Endothelial cell of hepatic sinusoid (primary cell): ENCODE measurements around the gene SCMH1.

ENCODE experiments used
- in situ Hi-C: cut with HindIII; loops from 2 replicates; pipeline ENCODE4 v1.10.0; 2017; ENCODE audit warnings: low sequenced_read_pairs

Gene SCMH1

DNA sequence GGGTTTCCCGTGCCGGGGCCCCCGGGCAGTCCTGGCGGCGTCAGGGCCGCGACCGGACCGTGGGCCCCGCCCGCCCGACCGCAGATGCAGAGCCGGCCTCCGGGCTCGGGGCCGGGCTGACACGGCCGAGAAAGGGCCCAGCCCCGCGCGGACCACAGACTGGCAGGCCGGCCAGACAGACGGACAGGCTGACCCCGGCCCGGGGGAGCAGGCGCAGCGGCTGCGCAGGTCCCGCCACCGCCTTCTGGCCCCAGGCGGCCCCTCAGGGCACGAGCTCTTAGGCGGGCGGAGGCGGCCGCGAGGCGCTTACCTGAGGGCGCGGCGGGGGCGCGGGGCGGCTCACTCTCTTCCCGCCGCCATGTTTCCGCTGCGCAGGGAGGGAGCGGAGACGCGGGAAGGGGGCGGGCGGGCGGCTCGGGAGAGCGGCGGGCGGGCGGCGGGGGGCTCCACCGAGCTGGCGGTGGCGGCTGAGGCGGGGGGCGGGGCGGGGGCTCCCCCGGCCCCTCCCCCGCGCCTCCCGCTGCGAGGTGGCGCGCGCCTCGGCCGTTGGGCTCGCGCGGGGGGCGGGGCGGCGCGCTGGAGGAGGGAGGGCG, at the start of gene SCMH1:
Gene SCMH1, minus strand, starts transcription at position 558 of the 593 bp plus-strand sequence. CDS start 56,173 bp downstream, outside the sequence.
- in situ Hi-C loops: no loop called here

DNA sequence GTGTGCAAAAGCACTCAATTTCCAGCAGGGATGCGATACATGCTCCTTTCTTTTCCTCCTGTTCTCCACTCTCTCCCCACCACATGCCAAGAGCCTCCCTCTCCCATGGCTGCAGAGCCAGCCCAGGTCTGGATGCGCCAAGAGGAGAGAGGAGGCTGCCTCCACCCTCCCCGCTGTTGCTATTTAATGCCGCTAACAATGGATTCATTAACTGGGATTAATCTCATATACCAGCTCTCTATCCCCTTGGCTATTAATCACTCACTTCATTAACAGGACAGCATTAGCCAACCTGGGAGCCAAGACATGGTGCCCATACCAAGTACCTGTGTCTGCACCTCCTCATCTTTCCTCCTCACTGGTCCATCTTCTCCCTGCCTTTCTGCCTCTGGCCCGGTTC, 49.1 kb upstream of the SCMH1 start:
- in situ Hi-C loops: no loop called here

DNA sequence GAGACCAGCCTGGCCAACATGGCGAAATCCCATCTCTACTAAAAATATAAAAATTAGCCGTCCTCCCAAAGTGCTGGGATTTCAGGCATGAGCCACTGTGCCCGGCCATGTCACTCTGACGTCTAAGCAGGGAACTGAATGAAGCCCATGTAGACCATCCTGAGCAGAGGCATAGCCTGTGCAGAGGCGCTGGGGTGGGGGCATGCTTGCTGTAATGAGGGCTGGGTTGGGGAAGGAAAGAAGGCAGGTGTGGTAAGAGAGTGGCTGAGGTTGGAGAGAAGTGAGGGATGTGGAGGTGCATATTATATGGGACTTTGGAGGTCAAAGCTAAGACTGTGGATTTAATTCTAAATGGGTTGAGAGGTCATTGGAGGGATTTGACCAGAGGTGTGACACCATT, 47.1 kb upstream of the SCMH1 start:
- in situ Hi-C loops: no loop called here

DNA sequence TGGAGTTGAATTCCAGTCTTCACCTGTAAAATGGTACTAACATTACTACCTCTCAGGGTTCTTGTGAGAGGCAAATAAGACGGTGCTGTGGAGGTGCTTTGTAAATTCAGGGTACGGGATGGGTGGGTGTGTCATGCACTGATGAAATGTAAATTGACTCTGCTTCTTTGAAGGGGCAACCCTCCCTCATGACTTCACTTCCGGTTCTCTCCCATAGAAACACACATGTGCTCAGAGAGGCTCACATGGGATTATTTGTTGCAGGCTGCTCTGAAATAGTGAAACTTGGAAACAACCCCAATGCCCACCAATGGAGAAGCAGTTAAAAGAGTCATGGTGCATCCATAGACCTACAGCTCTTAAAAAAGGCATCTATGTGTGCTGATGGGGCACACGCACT, 44.9 kb upstream of the SCMH1 start:
- in situ Hi-C loops: no loop called here

DNA sequence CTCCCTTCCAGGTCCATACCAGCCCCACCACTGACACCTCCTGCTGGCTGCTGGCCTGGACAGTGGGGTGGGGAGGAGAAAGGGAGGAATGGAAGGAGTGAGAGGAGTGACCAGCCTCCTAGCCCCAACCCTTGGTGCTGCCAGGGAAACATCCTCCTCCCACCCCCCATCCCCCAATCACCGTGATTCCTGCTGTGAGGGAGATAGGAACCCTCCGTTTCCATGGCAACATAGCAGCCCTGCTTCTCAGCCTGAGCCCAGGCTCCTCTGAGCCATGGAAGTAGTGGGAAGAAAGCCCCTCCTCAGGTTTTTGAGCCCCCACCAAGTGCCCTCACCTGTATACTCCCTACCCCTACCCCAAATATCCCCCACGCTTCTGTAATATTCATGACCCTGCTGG, 44.4 kb upstream of the SCMH1 start:
- in situ Hi-C loops: no loop called here

DNA sequence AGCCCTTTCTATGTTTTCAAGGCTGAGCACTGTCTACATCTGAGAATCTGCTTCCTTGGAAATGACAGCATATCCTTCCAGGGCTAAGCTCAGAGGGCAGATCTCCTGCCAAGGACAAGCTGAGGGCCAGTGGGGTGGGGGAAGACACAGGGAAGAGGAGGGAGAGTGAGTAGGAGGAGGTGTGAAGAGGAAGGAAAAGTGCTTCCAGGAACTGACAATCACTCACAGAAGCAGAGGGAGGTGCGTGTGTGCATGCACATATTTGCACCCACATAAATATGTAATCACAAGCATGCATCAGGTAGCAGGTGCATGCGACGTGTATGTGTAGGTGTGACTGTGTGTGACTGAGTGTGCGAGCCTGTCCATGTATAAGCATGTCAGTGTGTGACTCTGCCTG, 43.7 kb upstream of the SCMH1 start:
- in situ Hi-C loops: no loop called here

DNA sequence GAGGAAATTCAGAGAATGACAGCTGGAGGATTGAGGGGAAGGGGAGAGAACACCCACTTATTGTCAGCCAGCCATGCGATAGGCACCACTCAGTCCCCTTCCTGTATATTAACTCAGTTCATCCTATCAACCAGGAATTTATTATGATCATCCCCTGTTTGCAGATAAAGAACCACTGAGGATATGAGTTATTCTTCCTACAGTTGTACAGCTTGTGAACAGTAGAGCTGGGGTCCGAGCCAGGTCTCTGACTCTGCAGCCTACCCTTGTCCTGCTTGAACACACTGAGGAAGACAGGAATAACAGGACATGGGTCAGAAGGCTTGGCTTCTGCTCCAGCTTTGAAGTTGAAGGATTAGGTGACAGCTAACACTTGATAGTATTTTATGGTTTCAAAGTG, 42.0 kb upstream of the SCMH1 start:
- in situ Hi-C loops: loop anchor here (5.0 kb wide), 1 partner anchor 133 kb away; no protein-coding TSS in a partner anchor

DNA sequence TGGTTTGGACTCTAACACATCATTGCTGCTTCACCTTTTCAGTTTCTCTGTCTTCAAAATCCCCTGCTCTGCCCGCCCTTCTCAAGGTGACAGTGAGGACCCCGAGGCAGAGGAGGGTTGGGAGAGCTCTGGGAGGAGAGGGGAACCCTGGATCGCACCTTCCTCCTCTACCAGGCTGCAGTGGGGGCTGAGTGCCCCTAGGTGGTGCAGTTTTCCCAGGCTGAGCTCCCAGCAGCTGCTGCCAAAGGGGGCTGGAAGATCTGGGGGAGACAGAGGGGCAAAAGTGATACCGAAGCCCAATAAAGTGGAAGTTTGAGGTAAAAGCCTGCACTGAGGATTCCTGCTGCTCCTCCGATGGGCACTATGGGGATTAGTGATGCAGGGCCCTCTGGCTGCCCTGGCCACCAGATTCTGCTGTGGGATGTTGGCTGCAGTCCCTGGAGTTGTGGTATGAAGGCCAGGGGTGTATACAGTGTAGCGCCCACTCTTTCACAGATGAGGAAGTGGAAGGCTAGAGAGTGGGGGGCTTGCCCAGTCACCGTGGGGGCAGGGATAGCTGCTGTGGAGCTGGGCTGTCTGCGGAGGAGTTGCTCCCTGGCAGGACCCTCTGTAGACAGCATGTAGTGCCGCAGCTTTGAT, 40.7 kb upstream of the SCMH1 start:
- in situ Hi-C loops: loop anchor here (5.0 kb wide), 1 partner anchor 135 kb away; no protein-coding TSS in a partner anchor

DNA sequence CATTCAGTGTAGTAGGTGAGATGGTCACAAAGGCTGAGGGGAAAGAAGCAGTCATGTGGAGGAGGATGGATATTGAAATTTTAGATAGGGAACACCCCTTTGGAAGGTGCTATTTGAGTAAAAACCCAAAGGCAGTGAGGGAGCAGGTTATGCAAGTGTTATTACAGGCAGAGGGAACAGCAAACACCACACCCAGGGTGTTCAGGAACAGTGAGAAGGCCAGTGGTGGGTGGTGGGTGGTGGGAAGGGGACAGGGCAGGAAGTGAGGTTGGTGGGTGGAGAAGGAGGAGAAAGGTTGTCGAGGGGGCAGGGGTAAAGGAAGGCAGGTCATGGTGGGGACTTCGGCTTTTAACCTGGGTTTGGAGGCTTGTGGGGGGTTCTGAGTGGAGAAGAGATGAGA, 39.2 kb upstream of the SCMH1 start:
- in situ Hi-C loops: loop anchor here (5.0 kb wide), 1 partner anchor 136 kb away; no protein-coding TSS in a partner anchor

DNA sequence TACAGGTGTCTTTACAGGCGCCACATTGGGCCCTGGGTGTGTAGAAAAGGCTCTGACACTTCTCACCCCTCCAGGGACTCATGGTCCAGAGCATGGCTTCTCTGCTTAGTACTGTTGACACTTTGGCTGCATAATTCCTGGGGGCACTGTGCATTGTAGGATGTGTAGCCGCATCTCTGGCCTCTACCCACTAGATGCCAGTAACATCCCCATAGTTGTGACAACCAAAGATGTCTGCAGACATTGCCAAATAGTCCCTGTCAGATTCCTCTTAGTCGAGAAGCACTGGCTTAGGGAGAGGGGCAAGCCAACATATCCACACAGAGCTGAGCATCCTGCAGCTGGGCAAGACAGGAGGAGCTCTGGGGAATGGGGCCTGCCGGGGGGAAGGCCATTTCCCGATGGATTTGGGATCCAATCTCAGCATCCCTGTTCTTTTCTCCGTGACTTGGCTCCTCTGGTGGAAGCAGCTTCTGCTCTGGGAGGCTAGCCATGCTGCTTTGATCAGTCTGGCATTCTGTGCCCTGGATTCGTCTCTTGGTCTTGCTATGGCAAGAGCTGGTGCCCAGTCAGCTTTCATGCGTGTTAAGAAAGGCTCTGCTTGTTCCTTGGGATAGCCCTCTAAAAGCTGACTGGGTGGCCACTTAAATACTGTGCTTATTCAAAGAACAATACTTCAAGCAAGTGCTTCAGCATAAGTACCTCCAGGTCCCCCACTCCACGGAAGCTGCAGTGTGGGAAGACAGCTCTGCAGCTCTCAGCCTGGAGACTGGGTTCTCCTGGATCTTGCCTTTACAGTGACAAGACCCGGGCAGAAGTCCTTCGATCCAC, 38.3 kb upstream of the SCMH1 start:
- in situ Hi-C loops: loop anchor here (5.0 kb wide), 1 partner anchor 137 kb away; no protein-coding TSS in a partner anchor

DNA sequence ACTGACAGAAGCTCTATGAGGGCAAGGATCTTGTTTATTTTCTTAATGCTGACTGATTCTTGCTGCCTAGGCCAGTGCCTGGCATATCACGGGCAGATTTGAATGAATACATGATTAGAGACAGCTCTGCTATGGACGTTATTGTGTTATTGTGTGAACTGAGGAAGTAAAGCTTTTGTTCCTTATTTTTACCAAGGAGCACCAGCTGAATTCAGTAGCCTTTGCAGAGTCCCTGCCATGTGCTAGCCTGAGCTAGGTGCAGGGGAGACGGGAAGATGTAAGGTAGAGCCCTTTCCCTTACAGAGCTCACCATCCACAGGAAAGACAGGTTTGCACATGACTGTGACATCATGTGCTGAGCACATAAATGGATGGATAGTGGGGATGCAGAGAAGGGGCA, 36.0 kb upstream of the SCMH1 start:
- in situ Hi-C loops: loop anchor here (5.0 kb wide), 1 partner anchor 199 kb away; no protein-coding TSS in a partner anchor

DNA sequence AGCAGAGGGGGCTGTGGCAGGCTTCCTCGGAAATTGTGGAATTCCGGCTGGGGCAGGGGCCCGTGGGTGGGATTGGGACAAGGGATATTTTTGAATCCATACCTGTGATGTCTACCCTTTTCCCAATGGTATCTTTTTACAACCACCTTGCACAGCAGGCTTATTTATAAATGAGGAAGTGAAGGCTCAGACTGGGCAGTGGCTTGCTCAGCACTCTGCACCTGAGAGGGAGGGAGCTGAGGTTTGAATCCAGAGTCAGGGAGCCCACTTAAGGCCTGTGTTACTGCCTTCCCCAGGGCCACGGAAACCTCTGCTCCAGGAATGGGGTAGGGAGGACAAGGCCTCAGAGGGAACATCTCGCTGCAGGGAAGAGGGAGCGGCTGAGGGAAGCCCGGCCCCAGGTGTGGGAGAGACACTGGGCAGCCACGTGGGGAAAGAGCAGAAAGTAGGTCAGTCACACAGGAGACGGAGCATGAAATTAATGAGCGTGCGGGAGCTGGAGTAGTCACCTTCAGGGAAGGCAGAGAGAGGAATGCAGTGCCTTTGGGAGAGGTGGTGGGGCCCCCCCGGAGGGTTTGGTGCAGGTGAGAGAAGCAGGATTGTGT, 35.4 kb upstream of the SCMH1 start:
- in situ Hi-C loops: loop anchor here (5.0 kb wide), 1 partner anchor 200 kb away; no protein-coding TSS in a partner anchor

DNA sequence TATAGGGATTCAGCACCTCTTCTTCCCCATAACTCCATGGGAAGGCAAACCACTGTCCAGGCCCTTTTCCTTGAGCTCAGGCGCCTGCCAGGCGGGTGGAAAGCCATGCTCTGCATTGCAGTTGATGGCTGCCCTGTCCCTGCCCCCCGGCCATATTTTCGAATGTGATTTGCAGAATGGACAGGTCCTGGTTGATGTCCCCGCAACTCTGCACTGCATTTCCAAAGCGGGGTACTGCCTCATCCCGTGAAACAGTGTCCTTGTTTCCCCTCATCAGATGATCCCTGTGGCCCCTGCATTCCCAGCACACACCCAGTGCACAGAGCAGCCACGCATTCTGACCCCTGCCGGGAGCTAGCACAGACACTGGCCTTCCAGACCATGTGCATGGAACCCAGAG, 33.7 kb upstream of the SCMH1 start:
- in situ Hi-C loops: loop anchor here (5.0 kb wide), 1 partner anchor 201 kb away; no protein-coding TSS in a partner anchor

DNA sequence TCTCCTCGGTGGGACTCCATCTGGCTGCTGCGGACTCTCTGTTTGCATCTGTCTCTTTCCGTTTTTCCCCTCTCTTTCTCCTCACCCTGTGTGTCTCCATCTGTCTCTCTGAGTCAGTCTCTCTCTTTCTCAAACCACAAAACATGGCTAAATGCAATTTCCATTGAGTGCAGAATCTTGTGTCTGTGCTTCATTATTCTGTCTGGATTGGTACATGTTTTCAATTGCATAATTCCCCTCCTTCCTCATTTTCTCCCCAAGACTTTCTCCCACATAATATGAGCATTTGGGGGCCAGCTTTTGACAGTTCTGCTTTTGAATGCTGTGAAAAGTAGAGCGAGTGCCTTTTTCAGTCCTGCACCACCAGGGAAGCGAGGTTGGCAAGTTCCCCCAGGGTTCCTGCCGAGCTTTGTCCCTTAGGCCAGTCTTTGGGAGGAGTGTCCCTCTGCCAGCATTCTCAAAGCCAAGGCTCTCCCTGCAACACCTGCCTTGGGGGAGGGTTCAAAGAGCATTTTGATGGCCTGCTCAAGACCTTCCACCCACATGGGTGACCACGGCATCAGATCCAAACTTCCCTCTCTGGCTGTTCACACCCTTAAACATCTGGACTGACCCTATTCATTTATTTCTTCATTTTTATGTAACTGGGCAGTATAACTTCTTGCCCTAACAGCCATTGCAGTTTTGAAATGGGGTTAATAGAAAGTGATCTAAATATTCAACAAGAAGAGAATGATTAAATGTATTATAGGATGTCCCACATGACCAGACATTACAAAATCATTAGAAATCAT, 32.8 kb upstream of the SCMH1 start:
- in situ Hi-C loops: loop anchor here (5.0 kb wide), 1 partner anchor 202 kb away; no protein-coding TSS in a partner anchor

DNA sequence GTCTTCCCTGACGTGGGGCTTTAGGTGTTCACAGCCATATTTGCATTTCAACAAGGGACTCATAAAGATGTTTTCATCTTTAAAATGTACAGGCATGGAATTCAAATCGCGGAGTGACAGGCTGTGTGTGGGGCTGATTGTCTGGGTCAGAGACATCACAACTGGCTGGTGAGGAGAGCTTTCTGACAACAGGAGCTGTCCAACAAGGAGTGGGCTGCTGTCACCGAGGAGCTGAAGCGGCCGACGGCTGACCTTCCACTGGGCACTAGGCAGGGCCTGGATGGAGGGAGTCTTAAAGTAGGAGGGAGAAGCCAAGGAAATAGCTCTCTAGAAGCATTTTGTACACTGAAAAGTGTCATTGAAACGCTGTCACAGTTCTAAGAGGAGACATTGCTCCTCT, 30.5 kb upstream of the SCMH1 start:
- in situ Hi-C loops: no loop called here

DNA sequence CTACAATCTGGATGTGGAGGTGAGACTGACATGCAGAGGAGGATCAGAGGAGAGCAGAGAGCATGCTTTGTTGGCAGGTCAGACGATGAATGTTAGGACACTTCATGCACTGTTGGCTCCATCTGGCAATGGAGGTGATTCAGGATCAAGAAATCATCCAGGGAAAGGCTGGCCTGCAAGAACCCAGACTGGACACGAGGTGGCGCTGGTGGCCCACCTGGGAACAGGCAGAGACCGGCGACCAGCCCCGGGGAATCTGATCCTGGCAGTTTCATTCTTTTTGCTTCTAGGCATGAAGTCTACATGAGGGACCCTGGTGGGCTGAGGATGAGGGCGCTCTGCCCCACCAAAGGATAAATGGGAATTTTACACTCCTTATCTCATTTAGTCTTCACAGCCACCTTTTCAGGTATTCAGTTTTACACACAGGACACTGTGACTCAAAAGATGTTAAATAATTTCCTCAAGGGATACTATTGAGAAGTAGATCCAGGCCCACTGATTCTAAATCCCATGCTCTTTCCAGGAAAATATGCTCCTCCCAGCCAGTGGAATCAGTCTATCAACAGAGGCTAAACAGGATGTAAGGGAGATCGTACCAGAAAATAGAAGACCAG, 26.2 kb upstream of the SCMH1 start:
- in situ Hi-C loops: no loop called here

DNA sequence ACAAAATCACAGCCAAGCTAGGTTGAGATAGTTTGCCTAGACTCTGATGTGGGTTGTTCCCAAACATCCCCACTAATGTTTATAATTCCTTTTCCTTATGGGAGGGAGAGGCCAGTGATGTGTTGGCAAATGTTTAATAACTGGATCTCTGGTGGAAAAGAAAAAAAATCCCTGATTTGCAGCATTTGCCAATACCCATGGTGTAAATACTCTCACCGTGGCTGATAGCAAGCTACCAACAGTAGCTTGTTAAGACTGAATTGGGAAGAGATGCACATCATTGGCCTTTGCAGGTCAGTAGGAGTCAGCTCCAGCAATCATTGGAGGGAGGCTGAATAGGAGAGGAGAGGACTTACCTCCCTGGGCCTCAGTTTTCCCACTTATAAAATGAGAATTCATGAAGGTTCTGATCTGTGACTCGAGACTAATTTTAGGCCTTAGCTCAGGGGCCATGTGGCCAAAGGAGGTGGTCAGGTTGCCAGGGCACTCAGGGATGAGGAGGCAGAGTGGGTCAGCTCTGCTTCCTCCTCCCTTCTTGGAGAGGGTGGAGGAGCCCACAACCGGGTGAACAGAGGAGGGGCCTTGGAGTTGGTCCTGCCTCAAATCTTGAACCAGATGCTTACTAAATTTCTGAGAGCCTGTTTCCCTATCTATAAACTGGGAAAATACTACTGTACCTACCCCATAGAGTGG, 20.0 kb upstream of the SCMH1 start:
- in situ Hi-C loops: no loop called here

DNA sequence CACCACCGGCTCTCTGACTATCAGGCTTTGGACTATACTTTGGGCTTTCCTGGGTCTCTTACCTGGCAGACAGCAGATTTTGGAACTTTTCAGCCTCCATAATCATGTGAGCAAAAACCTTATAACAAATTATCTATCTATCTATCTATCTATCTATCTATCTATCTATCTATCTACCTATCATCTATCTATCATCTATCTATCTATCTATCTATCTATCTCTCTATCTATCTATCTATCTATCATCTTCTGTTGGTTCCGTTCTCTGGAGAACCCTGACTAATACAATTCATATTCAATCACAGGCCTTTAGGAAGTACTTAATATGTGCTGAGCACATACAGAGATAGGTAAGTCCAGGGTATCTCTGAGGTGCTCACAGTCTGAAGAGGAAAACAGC, 18.7 kb upstream of the SCMH1 start:
- in situ Hi-C loops: no loop called here

DNA sequence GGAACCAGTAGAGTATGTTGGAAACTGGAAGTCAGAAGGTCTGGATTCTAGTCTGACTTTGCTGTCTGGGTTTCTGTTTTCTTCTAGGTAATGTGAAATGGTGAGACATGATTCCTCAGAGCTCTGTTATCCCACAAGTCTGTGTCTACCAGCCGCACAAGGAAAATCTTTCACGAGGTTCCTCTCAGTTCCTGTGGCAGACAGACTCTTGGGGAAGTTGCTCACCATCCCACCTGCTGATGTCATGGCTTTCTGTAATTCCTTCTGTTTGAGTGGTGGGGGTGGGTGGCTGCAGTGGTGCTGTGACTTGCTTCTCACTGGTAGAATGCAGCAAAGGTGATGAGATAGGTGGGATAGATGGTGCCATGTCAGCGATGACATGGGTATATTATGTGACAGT, 17.1 kb upstream of the SCMH1 start:
- in situ Hi-C loops: no loop called here
